HG03025 (cell line): Measurements from ENCODE around the gene MAD1L1.

ENCODE experiments used
- ATAC-seq: cut with Tn5 transposase; IDR thresholded peaks from one replicate; pipeline ENCODE4 v1.9.1; 2021; ENCODE audit warnings: mild to moderate bottlenecking, moderate library complexity; ENCODE audit not compliant: unreplicated experiment, low FRiP score

MAD1L1 gene

GRCh38 chr7:2109251-2109872 lies 123.4 kb downstream of the MAD1L1 start:
- ATAC-seq = no peak

- no peak for ATAC-seq
These were observed 124.1 kb downstream of the MAD1L1 start for GRCh38 chr7:2108501-2109250.

- no peak for ATAC-seq
These were observed 124.7 kb downstream of the MAD1L1 start for GRCh38 chr7:2108071-2108455.

- ATAC-seq = no peak
These were observed 125.2 kb downstream of the MAD1L1 start for GRCh38 chr7:2107386-2108070.

- ATAC-seq = no peak
These were observed 125.8 kb downstream of the MAD1L1 start for GRCh38 chr7:2106924-2107323.

GRCh38 chr7:2106440-2106839 lies 126.3 kb downstream of the MAD1L1 start:
- ATAC-seq = no peak

- ATAC-seq = no peak
These were observed 126.8 kb downstream of the MAD1L1 start for GRCh38 chr7:2105917-2106316.

GRCh38 chr7:2105280-2105679 lies 127.5 kb downstream of the MAD1L1 start:
- no peak for ATAC-seq

GRCh38 chr7:2104716-2105115 lies 128.0 kb downstream of the MAD1L1 start:
- ATAC-seq = no peak

GRCh38 chr7:2104107-2104710 lies 128.5 kb downstream of the MAD1L1 start:
- no peak for ATAC-seq

GRCh38 chr7:2103071-2103898 lies 129.5 kb downstream of the MAD1L1 start:
- ATAC-seq = no peak

GRCh38 chr7:2102375-2102723 lies 130.4 kb downstream of the MAD1L1 start:
- no peak for ATAC-seq

- no peak for ATAC-seq
These were observed 130.9 kb downstream of the MAD1L1 start for GRCh38 chr7:2101630-2102374.

GRCh38 chr7:2100278-2101208 lies 132.2 kb downstream of the MAD1L1 start:
- peak; percentile 45 for ATAC-seq

- ATAC-seq = no peak
These were observed 133.4 kb downstream of the MAD1L1 start for GRCh38 chr7:2099048-2099957.

- ATAC-seq = no peak
These were observed 134.2 kb downstream of the MAD1L1 start for GRCh38 chr7:2098496-2098895.

GRCh38 chr7:2098056-2098455 lies 134.7 kb downstream of the MAD1L1 start:
- ATAC-seq = no peak

GRCh38 chr7:2097492-2097891 lies 135.3 kb downstream of the MAD1L1 start:
- no peak for ATAC-seq
